GM12891 (cell line): Measurements from ENCODE around the gene MOB1A.

ENCODE experiments used
- POLR2A ChIP-seq: IDR thresholded peaks from 2 replicates; pipeline ENCODE4 v1.6.1; 2011; ENCODE audit warnings: low read depth, low read length, control low read depth
- SPI1 ChIP-seq: IDR thresholded peaks from 2 replicates; pipeline ENCODE4 v1.6.1; 2011; ENCODE audit warnings: low read depth, low read length, control low read depth

- no peak for TF ChIP-seq POLR2A
- no peak for TF ChIP-seq SPI1
Measured at GRCh38 chr2:74149570-74150319, 28.9 kb downstream of the MOB1A start.
